Measurements from ENCODE around the gene TMEM108.

GRCh38 chr3:133390715-133391114 is 352.5 kb downstream of the TMEM108 start:
- TF ChIP-seq, protein P1, sequence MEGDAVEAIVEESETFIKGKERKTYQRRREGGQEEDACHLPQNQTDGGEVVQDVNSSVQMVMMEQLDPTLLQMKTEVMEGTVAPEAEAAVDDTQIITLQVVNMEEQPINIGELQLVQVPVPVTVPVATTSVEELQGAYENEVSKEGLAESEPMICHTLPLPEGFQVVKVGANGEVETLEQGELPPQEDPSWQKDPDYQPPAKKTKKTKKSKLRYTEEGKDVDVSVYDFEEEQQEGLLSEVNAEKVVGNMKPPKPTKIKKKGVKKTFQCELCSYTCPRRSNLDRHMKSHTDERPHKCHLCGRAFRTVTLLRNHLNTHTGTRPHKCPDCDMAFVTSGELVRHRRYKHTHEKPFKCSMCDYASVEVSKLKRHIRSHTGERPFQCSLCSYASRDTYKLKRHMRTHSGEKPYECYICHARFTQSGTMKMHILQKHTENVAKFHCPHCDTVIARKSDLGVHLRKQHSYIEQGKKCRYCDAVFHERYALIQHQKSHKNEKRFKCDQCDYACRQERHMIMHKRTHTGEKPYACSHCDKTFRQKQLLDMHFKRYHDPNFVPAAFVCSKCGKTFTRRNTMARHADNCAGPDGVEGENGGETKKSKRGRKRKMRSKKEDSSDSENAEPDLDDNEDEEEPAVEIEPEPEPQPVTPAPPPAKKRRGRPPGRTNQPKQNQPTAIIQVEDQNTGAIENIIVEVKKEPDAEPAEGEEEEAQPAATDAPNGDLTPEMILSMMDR (conservative IDR thresholded peaks at IDR 0.05): no peak
- no peak for TF ChIP-seq ZFX (IDR thresholded peaks at IDR 0.05)
